Measurements from ENCODE around the gene MDP1. TPM values are rescaled to one million over a fixed set of nuclear protein-coding genes. Genes with fewer than 3 reads are reported as not detected.

MDP1 gene
- total and polyA plus RNA-seq, 2 of the 8 experiments (the other 6 are each of a cell fraction or from before 2014, with no cell fraction given) = 17.7 to 32.2 TPM

- CTCF ChIA-PET (ENCODE audit: partially characterized antibody) = interaction anchor here (1.4 to 6.0 kb wide), 7 partner anchors 12 to 58 kb away, joined by 4 to 63 read pairs (median 16); partner anchors contain the start of genes CIDEB, DHRS1, NOP9 and RABGGTA
- POLR2A ChIA-PET (ENCODE audit: partially characterized antibody) = interaction anchor here (0.6 to 4.5 kb wide), 5 partner anchors 9 to 49 kb away, joined by 3 to 26 read pairs (median 8); partner anchors contain the start of genes DHRS1, NOP9 and RABGGTA
- 83% methylated on average over 4 of the region's 4 CpGs; no CpG with 5 or more reads in 1 of the 2 experiments for WGBS, 2 experiments (ENCODE audit: extremely low coverage in 1 of 2, insufficient coverage in 1 of 2, insufficient read length in 1 of 2, insufficient replicate concordance in 2 of 2, low coverage in 1 of 2, low lambda C conversion rate in 2 of 2, missing lambda C conversion rate in 1 of 2)
Measured at GRCh38 chr14:24250354-24250753, 34.5 kb upstream of the MDP1 start.

More at GRCh38 chr14:24250354-24250753, 34.5 kb upstream of the MDP1 start:
- Histone ChIP-seq H3K4ac (replicated peaks; ENCODE audit: insufficient read length, low read depth, low read length) (no peak overlapping the region), H3K9me3 (ENCODE audit: insufficient read depth in 2 of 2, low read depth in 1 of 2, low read length in 1 of 2) (no peaks in the 10 kb centered on the region), H2BK12ac (ENCODE audit: low read depth, low read length) (no peak overlapping the region), H4K91ac (replicated peaks; ENCODE audit: insufficient read length, low read length) (no peak overlapping the region), H3K56ac (replicated peaks; ENCODE audit: insufficient read length, low read depth, low read length) (no peak overlapping the region), H2AK5ac (ENCODE audit: low read depth, low read length) (no peak overlapping the region), H3K4me3 (ENCODE audit: extremely low read depth in 1 of 4, insufficient read depth in 2 of 4, low read depth in 3 of 4, low read length in 4 of 4) (no peak overlapping the region), H3K79me2 (ENCODE audit: control insufficient read depth in 1 of 2, insufficient read depth in 2 of 2, low read length in 2 of 2) (no peaks in the 10 kb centered on the region), H3K18ac (ENCODE audit: extremely low read depth, low read length) (no peak overlapping the region), H2BK120ac (replicated peaks; ENCODE audit: low read depth, low read length) (no peak overlapping the region), H3K4me2 (ENCODE audit: insufficient read depth in 1 of 2, low read depth in 2 of 2, low read length in 2 of 2) (no peak overlapping the region), H3K23me2 (ENCODE audit: low read depth, low read length) (no peaks in the 10 kb centered on the region), H3K4me1 (replicated peaks in 1 of 4; ENCODE audit: control insufficient read depth in 3 of 4, insufficient read depth in 4 of 4, low read length in 3 of 4) (no peaks in the 10 kb centered on the region), H4K20me1 (replicated peaks in 1 of 2; ENCODE audit: control insufficient read depth in 1 of 2, insufficient read depth in 2 of 2, low read length in 2 of 2) (no peaks in the 10 kb centered on the region), H3K27me3 (replicated peaks in 1 of 4; ENCODE audit: control insufficient read depth in 3 of 4, extremely low read depth in 1 of 4, insufficient read depth in 3 of 4, low read length in 3 of 4) (no peaks in the 10 kb centered on the region), H4K5ac (ENCODE audit: insufficient read length, low read depth, low read length) (no peak overlapping the region), H3K27ac (ENCODE audit: low read depth, low read length) (no peak overlapping the region), H4K8ac (ENCODE audit: extremely low read depth, insufficient read depth, low read length) (no peak overlapping the region), H3K79me1 (ENCODE audit: low read depth, low read length) (no peaks in the 10 kb centered on the region), H3K14ac (ENCODE audit: insufficient read length) (no peak overlapping the region), H3K23ac (ENCODE audit: insufficient read length) (no peak overlapping the region), H2BK15ac (ENCODE audit: low read length) (no peak overlapping the region), H3K9ac (replicated peaks in 1 of 4; ENCODE audit: extremely low read depth in 1 of 4, low read depth in 3 of 4, low read length in 3 of 4) (no peak overlapping the region), H2AFZ (ENCODE audit: low read length) (no peak overlapping the region), H3K36me3 (ENCODE audit: control insufficient read depth in 2 of 4, insufficient read depth in 4 of 4, low read length in 3 of 4) (no peaks in the 10 kb centered on the region), H2BK5ac (ENCODE audit: low read depth, low read length) (0 out of 2 replicates have a peak overlapping the region, but pooled peaks have one; percentile 30), H2BK20ac (ENCODE audit: low read length) (no peak overlapping the region)
- TF ChIP-seq TAF7 (optimal IDR thresholded peaks at IDR 0.05; ENCODE audit: borderline replicate concordance, low read depth, low read length) (no peak), E2F6 (IDR thresholded peaks at IDR 0.05) (no peak), SP4 (IDR thresholded peaks at IDR 0.05; ENCODE audit: low read length) (no peak), TEAD4 (IDR thresholded peaks at IDR 0.05; ENCODE audit: low read depth, low read length) (no peak), EP300 (IDR thresholded peaks at IDR 0.05; ENCODE audit: borderline replicate concordance in 1 of 2, low read depth in 2 of 2, low read length in 2 of 2) (no peak), KDM5A (IDR thresholded peaks at IDR 0.05; ENCODE audit: low read length) (no peak), NRF1 (IDR thresholded peaks at IDR 0.05; ENCODE audit: low read depth, low read length) (no peak), TCF12 (IDR thresholded peaks at IDR 0.05; ENCODE audit: low read depth, low read length) (no peak), MAX (IDR thresholded peaks at IDR 0.05) (no peak), POU5F1 (IDR thresholded peaks at IDR 0.05; ENCODE audit: low read depth, low read length) (no peak), FOSL1 (IDR thresholded peaks at IDR 0.05; ENCODE audit: insufficient read depth, low read depth, low read length) (no peak), CHD2 (IDR thresholded peaks at IDR 0.05; ENCODE audit: low read length) (no peak)
- no peak for DNase-seq (ENCODE audit: low read depth in 1 of 2, low spot score in 2 of 2)
- FAIRE-seq = no peak

Measured in H1 (cell line).